GM12891 (cell line): ENCODE measurements around the gene SYCP3. TPM values are rescaled to one million over a fixed set of nuclear protein-coding genes. Genes with fewer than 3 reads are reported as not detected.

Source experiments
- DNase-seq: peaks from one replicate; pipeline ENCODE4 v3.0.0; 2011; ENCODE audit warnings: low spot score; ENCODE audit not compliant: insufficient read length
- FAIRE-seq: peaks from 2 replicates; lab custom pipeline; 2011; peaks lifted over from hg19 to GRCh38; lab: Jason Lieb, UNC
- PAX5 ChIP-seq: IDR thresholded peaks from 2 replicates; pipeline ENCODE4 v1.6.1; 2011; ENCODE audit warnings: low read length, moderate library complexity, mild to moderate bottlenecking; ENCODE audit not compliant: insufficient read depth, severe bottlenecking
- POLR2A ChIP-seq: IDR thresholded peaks from 2 replicates; pipeline ENCODE4 v1.6.1; 2011; ENCODE audit warnings: low read depth, low read length, control low read depth
- POLR2AphosphoS5 ChIP-seq: IDR thresholded peaks from 2 replicates; pipeline ENCODE4 v1.6.1; 2011; ENCODE audit warnings: low read depth, low read length, control low read depth
- POU2F2 ChIP-seq: IDR thresholded peaks from 2 replicates; pipeline ENCODE4 v1.6.1; 2011; ENCODE audit warnings: low read depth, mild to moderate bottlenecking, control low read depth, low read length, moderate library complexity
- SPI1 ChIP-seq: IDR thresholded peaks from 2 replicates; pipeline ENCODE4 v1.6.1; 2011; ENCODE audit warnings: low read depth, low read length, control low read depth
- TAF1 ChIP-seq: IDR thresholded peaks from 2 replicates; pipeline ENCODE4 v1.6.1; 2011; ENCODE audit warnings: low read depth, low read length, control low read depth
- polyA plus RNA-seq: library from polyadenylated mRNA; unstranded; fragments of >200 nt; gene quantifications from one replicate; pipeline ENCODE4 v1.2.1, GENCODE V29; 2012; ENCODE audit warnings: low read depth, missing spikeins, inconsistent platforms; ENCODE audit not compliant: missing spikeins

The SYCP3 gene
- polyA plus RNA-seq, result 0.31 TPM

DNA sequence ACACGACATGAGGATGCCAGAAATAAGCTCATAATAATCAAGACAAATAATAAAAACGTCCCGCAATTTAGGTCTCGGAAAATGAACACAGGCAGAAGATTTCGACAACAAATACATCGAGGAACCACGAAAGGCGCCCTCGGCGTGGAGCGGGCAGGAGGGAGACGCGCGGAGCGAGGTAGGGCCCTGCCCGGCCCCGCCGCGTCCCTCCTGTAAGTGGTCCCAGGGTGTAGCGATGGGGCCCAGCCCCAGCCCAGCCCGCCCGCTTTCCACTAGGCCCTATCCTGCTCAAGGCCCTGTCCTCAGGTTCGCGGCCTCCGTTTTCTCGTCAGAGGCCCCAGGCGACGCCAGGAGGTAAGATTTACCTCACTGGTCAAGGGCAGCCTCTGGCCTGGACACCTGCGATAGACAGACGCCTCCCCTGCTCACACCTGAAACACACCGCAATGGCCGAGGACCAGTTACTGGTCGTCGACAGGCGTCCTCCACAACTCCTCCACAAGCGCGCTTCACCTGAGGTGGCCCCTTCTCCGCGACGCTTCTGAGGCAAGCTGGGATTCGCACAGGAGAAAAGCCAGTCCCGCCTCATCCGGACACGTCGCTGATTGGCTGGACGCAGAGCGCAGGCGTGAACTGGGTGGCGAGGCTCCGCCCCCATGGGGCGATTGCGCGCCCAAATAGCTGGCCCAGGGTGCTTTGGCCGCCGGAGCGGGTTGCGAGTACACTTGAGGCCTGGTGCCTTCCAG, at the start of gene SYCP3:
Gene SYCP3 (minus strand): TSS at position 543 of the 746 bp plus-strand sequence. CDS start 1,527 bp downstream, outside the sequence.
- TF ChIP-seq PAX5, result no peak
- no peak for TF ChIP-seq TAF1
- TF ChIP-seq SPI1, result no peak
- no peak for TF ChIP-seq POU2F2
- no peak for TF ChIP-seq POLR2AphosphoS5
- TF ChIP-seq POLR2A, result no peak
- no peak for DNase-seq
- FAIRE-seq, result no peak

DNA sequence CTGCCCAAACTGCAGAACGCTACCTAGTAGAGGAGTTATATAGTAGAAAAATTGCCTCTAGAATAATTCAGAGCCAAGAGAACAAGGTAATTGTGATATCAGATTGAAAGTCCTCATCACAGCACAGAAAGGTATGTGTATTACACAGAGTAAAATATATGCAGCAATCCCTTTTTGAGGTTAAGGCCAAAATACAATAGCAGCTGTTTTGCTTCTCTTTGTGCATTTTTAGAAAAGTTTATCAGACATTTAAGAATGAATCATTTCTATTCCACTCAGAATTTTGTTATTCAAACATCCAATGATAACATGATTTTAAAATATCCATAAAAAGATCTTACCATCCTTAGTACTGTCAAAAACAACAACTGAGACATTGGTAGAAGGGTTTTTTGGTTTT, 46.4 kb upstream of the SYCP3 start:
- TF ChIP-seq POU2F2, result no peak
- no peak for TF ChIP-seq PAX5
- no peak for TF ChIP-seq POLR2A
- no peak for TF ChIP-seq SPI1
- TF ChIP-seq TAF1, result no peak
- TF ChIP-seq POLR2AphosphoS5, result no peak
- no peak for DNase-seq
- no peak for FAIRE-seq

DNA sequence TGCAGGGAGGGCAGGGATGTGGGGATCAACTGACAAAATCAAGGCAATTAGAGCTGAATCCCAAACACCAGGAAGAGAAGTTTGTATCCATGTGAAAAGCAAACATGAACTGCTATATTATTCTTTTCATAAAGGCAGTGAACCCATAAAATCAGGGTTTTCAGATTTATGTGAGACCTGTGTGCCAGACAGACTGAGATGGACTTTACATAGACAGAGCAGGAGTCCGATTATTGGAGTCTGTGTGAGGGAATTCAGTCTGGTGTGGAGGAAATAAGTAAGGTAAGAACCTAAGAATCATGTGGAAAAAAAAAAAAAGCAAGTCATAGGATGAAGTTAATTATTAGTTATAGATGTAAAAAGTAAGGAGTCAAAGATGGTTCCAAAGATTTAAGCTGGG, 45.1 kb upstream of the SYCP3 start:
- FAIRE-seq, result no peak
- no peak for DNase-seq
- no peak for TF ChIP-seq POLR2A

DNA sequence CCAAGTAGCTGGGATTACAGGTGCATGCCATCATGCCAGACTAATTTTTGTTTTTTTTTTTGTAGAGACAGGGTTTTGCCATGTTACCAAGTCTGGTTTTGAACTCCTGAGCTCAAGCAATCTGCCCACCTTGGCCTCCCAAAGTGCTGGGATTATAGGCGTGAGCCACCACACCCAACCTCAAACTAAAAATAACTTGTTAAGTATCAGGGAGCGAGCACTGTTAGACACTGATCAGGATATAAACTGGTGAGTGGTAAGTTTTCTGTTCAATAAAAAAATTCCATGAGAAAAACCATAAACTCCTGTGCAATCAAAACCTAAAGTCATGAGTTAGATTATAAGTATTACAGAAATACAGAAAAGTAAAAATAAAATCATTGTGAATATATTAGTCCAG, 44.6 kb upstream of the SYCP3 start:
- FAIRE-seq, result no peak
- TF ChIP-seq PAX5 (no peak), SPI1 (no peak), POLR2AphosphoS5 (no peak), POLR2A (no peak), POU2F2 (no peak), TAF1 (no peak)
- no peak for DNase-seq

DNA sequence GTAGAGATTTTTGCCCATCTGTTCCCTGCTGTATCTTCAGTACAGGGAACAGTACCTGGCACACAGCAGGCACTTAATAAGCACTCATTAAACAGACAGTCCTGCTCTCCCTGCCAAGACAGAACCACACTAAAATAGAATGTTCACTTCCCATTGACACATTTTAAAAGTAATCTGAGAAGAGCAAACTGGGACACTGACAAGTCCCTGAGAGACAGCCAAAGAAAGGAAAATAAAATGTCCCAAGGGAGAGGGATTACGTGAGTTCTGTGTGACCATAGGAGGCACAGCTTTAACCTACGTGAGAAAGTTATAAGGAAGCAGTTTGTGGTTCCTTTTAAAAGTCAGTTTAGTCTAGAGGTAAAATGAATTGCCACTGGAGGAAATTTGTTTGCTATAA, 43.9 kb upstream of the SYCP3 start:
- FAIRE-seq (no peak), DNase-seq (no peak)
- no peak for TF ChIP-seq POLR2AphosphoS5
- no peak for TF ChIP-seq SPI1
- no peak for TF ChIP-seq TAF1
- no peak for TF ChIP-seq POU2F2
- no peak for TF ChIP-seq POLR2A
- no peak for TF ChIP-seq PAX5

DNA sequence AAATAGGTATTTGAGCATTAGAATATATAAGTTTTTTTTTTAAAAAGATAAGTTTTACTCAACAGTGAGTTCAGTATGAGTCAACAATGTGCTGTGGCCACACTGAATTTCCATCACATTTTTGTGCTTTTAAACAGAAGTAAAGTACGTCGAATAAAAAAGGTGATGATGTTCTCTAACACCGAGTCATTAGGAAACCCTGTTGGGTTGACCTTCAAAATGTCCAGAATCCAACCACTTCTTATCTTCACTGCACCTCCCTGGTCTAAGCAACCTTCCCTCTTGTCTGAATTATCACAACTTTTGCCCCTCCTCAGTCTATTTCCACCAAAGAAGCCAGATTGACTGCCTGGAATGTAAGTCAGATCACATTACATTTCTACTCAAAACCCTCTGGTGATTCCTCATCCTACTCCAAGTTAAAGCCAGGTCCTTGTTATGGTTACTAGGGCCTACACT, 43.0 kb upstream of the SYCP3 start:
- FAIRE-seq (no peak), DNase-seq (no peak)
- TF ChIP-seq TAF1 (no peak), POU2F2 (no peak)

DNA sequence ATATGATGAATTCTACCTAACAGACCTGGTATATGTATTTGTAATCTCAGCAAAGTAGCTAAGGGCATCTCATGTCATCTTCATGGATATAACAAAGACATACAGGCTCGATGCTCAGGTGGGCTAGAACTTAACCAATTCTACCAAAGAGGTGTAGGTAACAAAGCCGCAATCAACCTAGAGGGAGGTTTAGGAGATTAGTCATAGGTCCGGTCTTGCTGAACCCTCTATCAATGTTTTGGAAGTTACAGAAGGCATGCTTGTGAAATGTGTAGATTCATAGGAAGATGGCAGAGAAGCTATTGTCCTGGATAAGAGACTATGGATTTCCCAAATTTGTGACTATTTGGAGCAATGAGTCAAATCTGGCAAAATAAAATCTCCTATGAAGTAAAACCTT, 42.6 kb upstream of the SYCP3 start:
- FAIRE-seq (no peak), DNase-seq (no peak)
- TF ChIP-seq PAX5 (no peak), POU2F2 (no peak), POLR2AphosphoS5 (no peak), TAF1 (no peak), POLR2A (no peak), SPI1 (no peak)

DNA sequence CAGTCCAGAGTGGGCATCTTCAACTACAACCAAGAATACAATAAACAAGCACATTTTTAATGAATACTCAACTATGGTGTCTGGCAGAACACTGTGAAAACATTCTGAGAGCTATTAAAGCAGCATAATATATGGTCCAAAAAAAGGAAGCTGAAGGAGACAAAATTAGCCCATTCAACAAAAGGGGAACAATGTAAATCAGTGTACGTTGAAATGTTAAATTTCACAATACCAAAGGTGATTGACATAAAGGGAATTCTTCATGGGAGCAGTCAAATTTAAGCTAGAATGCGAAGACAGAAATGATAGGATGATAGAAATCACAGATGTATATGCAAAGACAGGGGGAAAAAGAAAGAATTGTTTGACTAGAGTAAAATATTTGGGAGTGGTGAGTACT, 41.3 kb upstream of the SYCP3 start:
- no peak for TF ChIP-seq PAX5
- no peak for TF ChIP-seq SPI1
- no peak for TF ChIP-seq POU2F2
- no peak for TF ChIP-seq POLR2AphosphoS5
- no peak for TF ChIP-seq POLR2A
- TF ChIP-seq TAF1, result no peak
- FAIRE-seq (no peak), DNase-seq (no peak)

DNA sequence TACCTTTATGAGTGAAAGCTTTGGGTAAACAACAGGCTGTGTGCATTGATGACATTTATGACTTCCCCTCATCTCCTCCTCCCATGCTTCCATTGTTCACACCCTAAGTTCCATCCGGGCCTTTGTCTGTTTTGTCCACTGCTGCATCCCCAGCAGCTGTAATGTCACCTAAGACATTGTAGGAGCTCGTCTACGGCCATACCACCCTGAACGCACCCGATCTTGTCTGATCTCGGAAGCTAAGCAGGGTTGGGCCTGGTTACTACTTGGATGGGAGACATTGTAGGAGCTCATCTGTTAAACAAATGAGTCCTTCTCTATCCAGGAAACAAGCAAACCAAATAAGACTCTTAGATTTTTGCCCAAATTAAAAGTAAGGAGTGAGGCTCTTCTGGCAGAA, 40.4 kb upstream of the SYCP3 start:
- TF ChIP-seq SPI1 (no peak), POU2F2 (no peak), TAF1 (no peak), POLR2A (no peak), POLR2AphosphoS5 (no peak), PAX5 (no peak)
- peak; percentile 13 for FAIRE-seq
- no peak for DNase-seq

DNA sequence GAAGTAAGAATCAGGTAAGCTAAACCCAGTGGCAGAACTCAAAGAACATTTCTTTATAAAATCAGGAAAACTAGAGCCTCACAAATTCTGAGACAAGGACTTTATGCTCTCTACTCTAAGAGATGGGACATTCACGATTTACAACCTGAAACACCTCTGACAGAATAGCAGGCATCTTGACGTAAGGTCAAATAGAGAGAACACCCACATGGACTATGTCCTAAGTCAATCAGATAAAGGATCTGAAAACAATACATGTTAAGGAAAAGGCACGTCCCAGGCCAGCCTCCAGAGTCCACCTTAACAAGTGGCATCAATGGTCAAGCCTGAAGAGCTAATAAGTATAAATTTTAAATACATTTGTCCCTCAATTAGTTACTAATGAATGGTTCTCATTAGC, 39.9 kb upstream of the SYCP3 start:
- TF ChIP-seq POLR2AphosphoS5 (no peak), POU2F2 (no peak), SPI1 (no peak), TAF1 (no peak), POLR2A (no peak), PAX5 (no peak)
- FAIRE-seq (no peak), DNase-seq (no peak)

DNA sequence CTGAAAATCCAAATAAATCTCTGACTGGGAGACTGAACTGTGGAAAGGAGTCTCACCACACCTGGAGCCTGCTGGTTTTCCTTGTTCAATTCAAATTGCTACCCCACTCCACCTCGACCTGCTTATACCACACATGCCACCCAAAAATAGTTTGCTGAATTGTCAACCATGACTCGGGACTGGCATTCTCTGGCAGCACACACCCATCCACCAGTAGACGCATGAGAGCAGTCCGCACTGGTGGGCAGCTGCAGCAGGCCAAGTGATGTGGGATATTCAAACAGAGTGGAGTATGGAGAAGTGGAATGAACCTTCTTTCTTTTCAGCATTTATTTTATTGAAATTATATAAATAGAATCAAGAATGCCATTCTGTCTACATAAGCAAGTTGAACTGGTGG, 38.7 kb upstream of the SYCP3 start:
- FAIRE-seq, result no peak
- no peak for DNase-seq
- TF ChIP-seq PAX5 (no peak), TAF1 (no peak), POLR2A (no peak), POU2F2 (no peak), SPI1 (no peak), POLR2AphosphoS5 (no peak)
